Measurements from ENCODE around the gene FSTL5. TPM values are rescaled to one million over a fixed set of nuclear protein-coding genes. Genes with fewer than 3 reads are reported as not detected.

The FSTL5 gene
- total and polyA plus RNA-seq, 2 experiments from 2014 or later: 0.06 to 0.49 TPM

- H3K36me3 Mint-ChIP-seq (ENCODE audit: low read depth): no peaks in the 10 kb centered on the region
- no peak overlapping the region for H3K4me2 ChIP-seq
- ATAC-seq (no peak), DNase-seq (ENCODE audit: low spot score) (no peak)
- H3K27me3 ChIP-seq (ENCODE audit: insufficient read depth): no peaks in the 10 kb centered on the region
- TF ChIP-seq, protein P1, sequence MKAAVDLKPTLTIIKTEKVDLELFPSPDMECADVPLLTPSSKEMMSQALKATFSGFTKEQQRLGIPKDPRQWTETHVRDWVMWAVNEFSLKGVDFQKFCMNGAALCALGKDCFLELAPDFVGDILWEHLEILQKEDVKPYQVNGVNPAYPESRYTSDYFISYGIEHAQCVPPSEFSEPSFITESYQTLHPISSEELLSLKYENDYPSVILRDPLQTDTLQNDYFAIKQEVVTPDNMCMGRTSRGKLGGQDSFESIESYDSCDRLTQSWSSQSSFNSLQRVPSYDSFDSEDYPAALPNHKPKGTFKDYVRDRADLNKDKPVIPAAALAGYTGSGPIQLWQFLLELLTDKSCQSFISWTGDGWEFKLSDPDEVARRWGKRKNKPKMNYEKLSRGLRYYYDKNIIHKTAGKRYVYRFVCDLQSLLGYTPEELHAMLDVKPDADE (IDR thresholded peaks at IDR 0.05): no peak
- no peak for TF ChIP-seq EZH2 (IDR thresholded peaks at IDR 0.05; ENCODE audit: low read depth, unreplicated experiment)
- TF ChIP-seq, protein P2, sequence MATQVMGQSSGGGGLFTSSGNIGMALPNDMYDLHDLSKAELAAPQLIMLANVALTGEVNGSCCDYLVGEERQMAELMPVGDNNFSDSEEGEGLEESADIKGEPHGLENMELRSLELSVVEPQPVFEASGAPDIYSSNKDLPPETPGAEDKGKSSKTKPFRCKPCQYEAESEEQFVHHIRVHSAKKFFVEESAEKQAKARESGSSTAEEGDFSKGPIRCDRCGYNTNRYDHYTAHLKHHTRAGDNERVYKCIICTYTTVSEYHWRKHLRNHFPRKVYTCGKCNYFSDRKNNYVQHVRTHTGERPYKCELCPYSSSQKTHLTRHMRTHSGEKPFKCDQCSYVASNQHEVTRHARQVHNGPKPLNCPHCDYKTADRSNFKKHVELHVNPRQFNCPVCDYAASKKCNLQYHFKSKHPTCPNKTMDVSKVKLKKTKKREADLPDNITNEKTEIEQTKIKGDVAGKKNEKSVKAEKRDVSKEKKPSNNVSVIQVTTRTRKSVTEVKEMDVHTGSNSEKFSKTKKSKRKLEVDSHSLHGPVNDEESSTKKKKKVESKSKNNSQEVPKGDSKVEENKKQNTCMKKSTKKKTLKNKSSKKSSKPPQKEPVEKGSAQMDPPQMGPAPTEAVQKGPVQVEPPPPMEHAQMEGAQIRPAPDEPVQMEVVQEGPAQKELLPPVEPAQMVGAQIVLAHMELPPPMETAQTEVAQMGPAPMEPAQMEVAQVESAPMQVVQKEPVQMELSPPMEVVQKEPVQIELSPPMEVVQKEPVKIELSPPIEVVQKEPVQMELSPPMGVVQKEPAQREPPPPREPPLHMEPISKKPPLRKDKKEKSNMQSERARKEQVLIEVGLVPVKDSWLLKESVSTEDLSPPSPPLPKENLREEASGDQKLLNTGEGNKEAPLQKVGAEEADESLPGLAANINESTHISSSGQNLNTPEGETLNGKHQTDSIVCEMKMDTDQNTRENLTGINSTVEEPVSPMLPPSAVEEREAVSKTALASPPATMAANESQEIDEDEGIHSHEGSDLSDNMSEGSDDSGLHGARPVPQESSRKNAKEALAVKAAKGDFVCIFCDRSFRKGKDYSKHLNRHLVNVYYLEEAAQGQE (IDR thresholded peaks at IDR 0.05; ENCODE audit: unreplicated experiment): no peak
- TF ChIP-seq, protein P3, sequence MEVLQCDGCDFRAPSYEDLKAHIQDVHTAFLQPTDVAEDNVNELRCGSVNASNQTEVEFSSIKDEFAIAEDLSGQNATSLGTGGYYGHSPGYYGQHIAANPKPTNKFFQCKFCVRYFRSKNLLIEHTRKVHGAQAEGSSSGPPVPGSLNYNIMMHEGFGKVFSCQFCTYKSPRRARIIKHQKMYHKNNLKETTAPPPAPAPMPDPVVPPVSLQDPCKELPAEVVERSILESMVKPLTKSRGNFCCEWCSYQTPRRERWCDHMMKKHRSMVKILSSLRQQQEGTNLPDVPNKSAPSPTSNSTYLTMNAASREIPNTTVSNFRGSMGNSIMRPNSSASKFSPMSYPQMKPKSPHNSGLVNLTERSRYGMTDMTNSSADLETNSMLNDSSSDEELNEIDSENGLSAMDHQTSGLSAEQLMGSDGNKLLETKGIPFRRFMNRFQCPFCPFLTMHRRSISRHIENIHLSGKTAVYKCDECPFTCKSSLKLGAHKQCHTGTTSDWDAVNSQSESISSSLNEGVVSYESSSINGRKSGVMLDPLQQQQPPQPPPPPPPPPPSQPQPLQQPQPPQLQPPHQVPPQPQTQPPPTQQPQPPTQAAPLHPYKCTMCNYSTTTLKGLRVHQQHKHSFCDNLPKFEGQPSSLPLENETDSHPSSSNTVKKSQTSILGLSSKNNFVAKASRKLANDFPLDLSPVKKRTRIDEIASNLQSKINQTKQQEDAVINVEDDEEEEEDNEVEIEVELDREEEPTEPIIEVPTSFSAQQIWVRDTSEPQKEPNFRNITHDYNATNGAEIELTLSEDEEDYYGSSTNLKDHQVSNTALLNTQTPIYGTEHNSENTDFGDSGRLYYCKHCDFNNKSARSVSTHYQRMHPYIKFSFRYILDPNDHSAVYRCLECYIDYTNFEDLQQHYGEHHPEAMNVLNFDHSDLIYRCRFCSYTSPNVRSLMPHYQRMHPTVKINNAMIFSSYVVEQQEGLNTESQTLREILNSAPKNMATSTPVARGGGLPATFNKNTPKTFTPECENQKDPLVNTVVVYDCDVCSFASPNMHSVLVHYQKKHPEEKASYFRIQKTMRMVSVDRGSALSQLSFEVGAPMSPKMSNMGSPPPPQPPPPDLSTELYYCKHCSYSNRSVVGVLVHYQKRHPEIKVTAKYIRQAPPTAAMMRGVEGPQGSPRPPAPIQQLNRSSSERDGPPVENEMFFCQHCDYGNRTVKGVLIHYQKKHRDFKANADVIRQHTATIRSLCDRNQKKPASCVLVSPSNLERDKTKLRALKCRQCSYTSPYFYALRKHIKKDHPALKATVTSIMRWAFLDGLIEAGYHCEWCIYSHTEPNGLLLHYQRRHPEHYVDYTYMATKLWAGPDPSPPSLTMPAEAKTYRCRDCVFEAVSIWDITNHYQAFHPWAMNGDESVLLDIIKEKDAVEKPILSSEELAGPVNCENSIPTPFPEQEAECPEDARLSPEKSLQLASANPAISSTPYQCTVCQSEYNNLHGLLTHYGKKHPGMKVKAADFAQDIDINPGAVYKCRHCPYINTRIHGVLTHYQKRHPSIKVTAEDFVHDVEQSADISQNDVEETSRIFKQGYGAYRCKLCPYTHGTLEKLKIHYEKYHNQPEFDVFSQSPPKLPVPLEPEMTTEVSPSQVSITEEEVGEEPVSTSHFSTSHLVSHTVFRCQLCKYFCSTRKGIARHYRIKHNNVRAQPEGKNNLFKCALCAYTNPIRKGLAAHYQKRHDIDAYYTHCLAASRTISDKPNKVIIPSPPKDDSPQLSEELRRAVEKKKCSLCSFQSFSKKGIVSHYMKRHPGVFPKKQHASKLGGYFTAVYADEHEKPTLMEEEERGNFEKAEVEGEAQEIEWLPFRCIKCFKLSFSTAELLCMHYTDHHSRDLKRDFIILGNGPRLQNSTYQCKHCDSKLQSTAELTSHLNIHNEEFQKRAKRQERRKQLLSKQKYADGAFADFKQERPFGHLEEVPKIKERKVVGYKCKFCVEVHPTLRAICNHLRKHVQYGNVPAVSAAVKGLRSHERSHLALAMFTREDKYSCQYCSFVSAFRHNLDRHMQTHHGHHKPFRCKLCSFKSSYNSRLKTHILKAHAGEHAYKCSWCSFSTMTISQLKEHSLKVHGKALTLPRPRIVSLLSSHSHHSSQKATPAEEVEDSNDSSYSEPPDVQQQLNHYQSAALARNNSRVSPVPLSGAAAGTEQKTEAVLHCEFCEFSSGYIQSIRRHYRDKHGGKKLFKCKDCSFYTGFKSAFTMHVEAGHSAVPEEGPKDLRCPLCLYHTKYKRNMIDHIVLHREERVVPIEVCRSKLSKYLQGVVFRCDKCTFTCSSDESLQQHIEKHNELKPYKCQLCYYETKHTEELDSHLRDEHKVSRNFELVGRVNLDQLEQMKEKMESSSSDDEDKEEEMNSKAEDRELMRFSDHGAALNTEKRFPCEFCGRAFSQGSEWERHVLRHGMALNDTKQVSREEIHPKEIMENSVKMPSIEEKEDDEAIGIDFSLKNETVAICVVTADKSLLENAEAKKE (CRISPR knock-in tag; IDR thresholded peaks at IDR 0.05): no peak
- no peak for TF ChIP-seq JUNB (IDR thresholded peaks at IDR 0.05; ENCODE audit: unreplicated experiment)
- TF ChIP-seq STAT1 (IDR thresholded peaks at IDR 0.05; ENCODE audit: unreplicated experiment): no peak
- TF ChIP-seq POLR2AphosphoS5 (IDR thresholded peaks at IDR 0.05; ENCODE audit: low read depth): no peak
- no peak for TF ChIP-seq ZNF114 (CRISPR knock-in tag; IDR thresholded peaks at IDR 0.05)
- no peak for TF ChIP-seq CREB1 (CRISPR knock-in tag; IDR thresholded peaks at IDR 0.05; ENCODE audit: low read depth)
- no peak for TF ChIP-seq ZNF331 (CRISPR knock-in tag; IDR thresholded peaks at IDR 0.05; ENCODE audit: low read depth)
- TF ChIP-seq, protein P4, sequence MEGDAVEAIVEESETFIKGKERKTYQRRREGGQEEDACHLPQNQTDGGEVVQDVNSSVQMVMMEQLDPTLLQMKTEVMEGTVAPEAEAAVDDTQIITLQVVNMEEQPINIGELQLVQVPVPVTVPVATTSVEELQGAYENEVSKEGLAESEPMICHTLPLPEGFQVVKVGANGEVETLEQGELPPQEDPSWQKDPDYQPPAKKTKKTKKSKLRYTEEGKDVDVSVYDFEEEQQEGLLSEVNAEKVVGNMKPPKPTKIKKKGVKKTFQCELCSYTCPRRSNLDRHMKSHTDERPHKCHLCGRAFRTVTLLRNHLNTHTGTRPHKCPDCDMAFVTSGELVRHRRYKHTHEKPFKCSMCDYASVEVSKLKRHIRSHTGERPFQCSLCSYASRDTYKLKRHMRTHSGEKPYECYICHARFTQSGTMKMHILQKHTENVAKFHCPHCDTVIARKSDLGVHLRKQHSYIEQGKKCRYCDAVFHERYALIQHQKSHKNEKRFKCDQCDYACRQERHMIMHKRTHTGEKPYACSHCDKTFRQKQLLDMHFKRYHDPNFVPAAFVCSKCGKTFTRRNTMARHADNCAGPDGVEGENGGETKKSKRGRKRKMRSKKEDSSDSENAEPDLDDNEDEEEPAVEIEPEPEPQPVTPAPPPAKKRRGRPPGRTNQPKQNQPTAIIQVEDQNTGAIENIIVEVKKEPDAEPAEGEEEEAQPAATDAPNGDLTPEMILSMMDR (conservative IDR thresholded peaks at IDR 0.05; ENCODE audit: low read depth in 2 of 2): no peak
- TF ChIP-seq EZH2phosphoT487 (IDR thresholded peaks at IDR 0.05; ENCODE audit: unreplicated experiment): no peak
- no peaks in the 10 kb centered on the region for H3F3A ChIP-seq (replicated peaks; ENCODE audit: low read depth)
- no peaks in the 10 kb centered on the region for H4K20me1 ChIP-seq (replicated peaks; ENCODE audit: insufficient read depth)
- H3K27me3 Mint-ChIP-seq (ENCODE audit: insufficient read depth, low read depth, poor library complexity): no peaks in the 10 kb centered on the region
- no peaks in the 10 kb centered on the region; the same call in 2 of the 3 replicates for H3K4me1 Mint-ChIP-seq
- H3K4me3 ChIP-seq: no peak overlapping the region
- H2AFZ ChIP-seq: no peak overlapping the region
- no peaks in the 10 kb centered on the region for H3K36me3 ChIP-seq (ENCODE audit: insufficient read depth)
- H3K4me3 Mint-ChIP-seq: no peak overlapping the region
- no peaks in the 10 kb centered on the region for H3K9me2 ChIP-seq (ENCODE audit: insufficient read depth)
- no peaks in the 10 kb centered on the region for H3K9me3 Mint-ChIP-seq
- H3K79me2 ChIP-seq (replicated peaks; ENCODE audit: insufficient read depth): no peaks in the 10 kb centered on the region
- H3K27ac Mint-ChIP-seq: no peak overlapping the region
- H3K4me1 ChIP-seq (ENCODE audit: insufficient read depth): no peaks in the 10 kb centered on the region
- H3K27ac ChIP-seq (ENCODE audit: low read depth): no peak overlapping the region
These were observed 781.1 kb downstream of the FSTL5 start for GRCh38 chr4:161382655-161383054.
